B cell (primary cell): Measurements from ENCODE around the gene FBXW9. TPM values are rescaled to one million over a fixed set of nuclear protein-coding genes. Genes with fewer than 3 reads are reported as not detected.
A peak's percentile ranks its signal among the peaks of the same experiment; 100 is the strongest.

Source experiments
- ATAC-seq: fragments of 200-7000 bp; cut with Tn5 transposase; one replicate; pipeline ENCODE4 v1.10.0; 2021; ENCODE audit warnings: low read depth, mild to moderate bottlenecking, moderate number of reproducible peaks, moderate library complexity
- CTCF ChIA-PET: fragments of 350-600 bp; sonication (Branson Sonifier 250); formaldehyde crosslinking; loops from one replicate; lab custom pipeline; 2021; ENCODE audit warnings: antibody characterized with exemption, inconsistent platforms; lab: Charles Lee
- POLR2A ChIA-PET: fragments of 350-600 bp; sonication (Branson Sonifier 250); formaldehyde crosslinking; loops from one replicate; lab custom pipeline; 2021; ENCODE audit warnings: antibody characterized with exemption; lab: Charles Lee
- DNase-seq: peaks from one replicate; pipeline ENCODE4 v3.0.0; 2013
- H2AFZ ChIP-seq: 2 replicates; pipeline ENCODE4 v1.6.1; 2012; ENCODE audit warnings: mild to moderate bottlenecking, low read depth, low read length; ENCODE audit not compliant: insufficient read depth, poor library complexity, severe bottlenecking
- H3K27ac ChIP-seq, 2 donors: 1 replicate in 1 of 2; 2 replicates in 1 of 2; pipeline ENCODE4 v1.5.1; 2012 to 2013; ENCODE audit warnings: low read length in 2 of 2, mild to moderate bottlenecking in 2 of 2, moderate library complexity in 1 of 2
- H3K27me3 ChIP-seq, 4 experiments: fragments of 200-600 bp in 1 of 4; sonication (generic) in 1 of 4; replicated peaks in 1 of 4; 1 replicate in 2 of 4; 2 replicates in 2 of 4; pipeline versions ENCODE4 v1.6.1 to v1.7.0; 2013 to 2016; ENCODE audit warnings: low read length in 3 of 4, mild to moderate bottlenecking in 2 of 4, mixed read lengths in 1 of 4, moderate library complexity in 1 of 4; ENCODE audit not compliant: insufficient read depth in 4 of 4, control insufficient read depth in 3 of 4; ENCODE audit errors: control extremely low read depth in 1 of 4
- H3K36me3 ChIP-seq, 2 experiments: replicated peaks in 1 of 2; 1 replicate in 1 of 2; 2 replicates in 1 of 2; pipeline versions ENCODE4 v1.6.1 to v1.7.1; 2013; ENCODE audit warnings: low read length in 1 of 2; ENCODE audit not compliant: insufficient read depth in 2 of 2, control insufficient read depth in 1 of 2; ENCODE audit errors: control extremely low read depth in 1 of 2, extremely low read depth in 1 of 2
- H3K4me1 ChIP-seq, 2 donors: fragments of 200-600 bp in 1 of 2; sonication (generic) in 1 of 2; 1 replicate in 1 of 2; 2 replicates in 1 of 2; pipeline versions ENCODE4 v1.5.1 to v1.6.1; 2013 to 2017; ENCODE audit warnings: low read length in 2 of 2; ENCODE audit not compliant: control insufficient read depth in 2 of 2, insufficient read depth in 2 of 2
- H3K4me2 ChIP-seq: replicated peaks from 2 replicates; pipeline ENCODE3; 2012; ENCODE audit warnings: mild to moderate bottlenecking, low read depth, low read length; ENCODE audit not compliant: poor library complexity, severe bottlenecking
- H3K4me3 ChIP-seq, 5 experiments: fragments of 200-600 bp in 1 of 5; sonication (generic) in 1 of 5; 1 replicate in 3 of 5; 2 replicates in 2 of 5; pipeline versions ENCODE4 v1.5.1 to v1.7.0; 2011 to 2016; ENCODE audit warnings: low read length in 4 of 5, mild to moderate bottlenecking in 4 of 5, low read depth in 2 of 5, control low read depth in 1 of 5, moderate library complexity in 1 of 5; ENCODE audit not compliant: insufficient read depth in 1 of 5; ENCODE audit errors: control extremely low read depth in 1 of 5, extremely low read depth in 1 of 5
- H3K79me2 ChIP-seq: fragments of 200-600 bp; sonication (generic); one replicate; pipeline ENCODE4 v1.6.0; 2016; ENCODE audit warnings: low read length; ENCODE audit not compliant: control insufficient read depth, insufficient read depth
- H3K9ac ChIP-seq: fragments of 200-600 bp; sonication (generic); 2 replicates; pipeline ENCODE4 v1.6.1; 2017; ENCODE audit warnings: mild to moderate bottlenecking, low read length, moderate library complexity
- H3K9me3 ChIP-seq, 3 donors: one replicate each; pipeline versions ENCODE4 v1.6.1 to v1.7.1; 2013; ENCODE audit warnings: low read length in 2 of 3; ENCODE audit not compliant: control insufficient read depth in 2 of 3, insufficient read depth in 1 of 3; ENCODE audit errors: control extremely low read depth in 1 of 3
- H4K20me1 ChIP-seq: 2 replicates; pipeline ENCODE4 v1.6.0; 2012; ENCODE audit warnings: mild to moderate bottlenecking, low read length; ENCODE audit not compliant: insufficient read depth, control insufficient read depth, poor library complexity, severe bottlenecking
- H3K27ac Mint-ChIP-seq: one replicate; pipeline ENCODE4 v1.8.0; 2021; ENCODE audit warnings: mixed read lengths
- H3K27me3 Mint-ChIP-seq: one replicate; pipeline ENCODE4 v1.8.0; 2021; ENCODE audit warnings: mixed read lengths
- H3K4me1 Mint-ChIP-seq: one replicate; pipeline ENCODE4 v1.8.0; 2021; ENCODE audit warnings: mixed read lengths
- H3K4me3 Mint-ChIP-seq: one replicate; pipeline ENCODE4 v1.8.0; 2021; ENCODE audit warnings: mixed read lengths
- H3K9me3 Mint-ChIP-seq: one replicate; pipeline ENCODE4 v1.8.0; 2022; ENCODE audit warnings: mixed read lengths; ENCODE audit not compliant: insufficient read depth
- CTCF ChIP-seq: fragments of 200-600 bp; IDR thresholded peaks from one replicate; pipeline ENCODE4 v1.8.0; 2022; ENCODE audit warnings: antibody characterized with exemption, mild to moderate bottlenecking
- EZH2 ChIP-seq: IDR thresholded peaks from 2 replicates; pipeline ENCODE4 v1.6.1; 2012; ENCODE audit warnings: borderline replicate concordance, low read depth, mild to moderate bottlenecking, moderate library complexity, low read length; ENCODE audit not compliant: insufficient read depth, poor library complexity, severe bottlenecking
- whole genome bisulfite sequencing: methylation state at CpG from one replicate; pipeline ENCODE4 v1.1.5; 2013; ENCODE audit warnings: missing lambda C conversion rate; ENCODE audit not compliant: insufficient coverage; 5-methylcytosine and 5-hydroxymethylcytosine counted together
- intact Hi-C: fragments of 100-400 bp; cut with micrococcal nuclease; formaldehyde crosslinking; loops from one replicate; pipeline ENCODE4 v1.10.0; 2022
- polyA plus RNA-seq: library from polyadenylated mRNA; depleted of rRNA; stranded (reverse); fragments of >200 nt; gene quantifications from 2 replicates; pipeline ENCODE4 v1.2.3, GENCODE V29; 2012
- total RNA-seq, 2 donors: library from RNA; stranded (reverse); fragments of 120-200 nt in 1 of 2; gene quantifications; 1 replicate in 1 of 2; 2 replicates in 1 of 2; pipeline versions ENCODE4 v1.2.3 to v1.2.4, GENCODE V29; 2013 to 2022

The FBXW9 gene
- total and polyA plus RNA-seq, 2 donors (not counting 1 experiment from before 2014, with no cell fraction given), result 4.7 TPM

GRCh38 chr19:12731337-12731736 lies 34.9 kb upstream of the FBXW9 start:
- peaks cover 57% of the 10 kb centered on the region for H4K20me1 ChIP-seq
- 97% methylated on average over 24 of the region's 24 CpGs for WGBS
- no peak overlapping the region for H3K27ac ChIP-seq
- intact Hi-C loops, result loop anchor here (5.0 kb wide), 2 partner anchors 61 to 1016 kb away; partner anchors contain the start of gene JUNB
- no peak for TF ChIP-seq EZH2
- no peak for TF ChIP-seq CTCF
- Mint-ChIP-seq H3K9me3 (no peaks in the 10 kb centered on the region), H3K27ac (peak overlapping the region; percentile 32), H3K4me1 (peaks cover 55% of the 10 kb centered on the region), H3K27me3 (no peaks in the 10 kb centered on the region), H3K4me3 (peak overlapping the region; percentile 5)
- ChIA-PET POLR2A (interaction anchor here (4.4 kb wide), 1 partner anchor 9 kb away, joined by 29 read pairs; the partner anchor contains the start of gene TNPO2), CTCF (interaction anchor here (0.6 to 3.5 kb wide), 7 partner anchors 14 to 150 kb away, joined by 3 to 20 read pairs (median 4); partner anchors contain the start of gene DNASE2)
- no peak overlapping the region for H3K4me3 ChIP-seq
- ATAC-seq (no peak), DNase-seq (no peak)
- H2AFZ ChIP-seq, result no peak overlapping the region
- peaks cover 2 to 36% of the 10 kb centered on the region in 2 experiments for H3K36me3 ChIP-seq
- no peaks in the 10 kb centered on the region for H3K27me3 ChIP-seq
- H3K79me2 ChIP-seq, result peaks cover 82% of the 10 kb centered on the region
- H3K4me2 ChIP-seq, result peak overlapping the region; percentile 22
- H3K9ac ChIP-seq, result no peak overlapping the region
- peaks cover 49 to 70% of the 10 kb centered on the region in 2 donors for H3K4me1 ChIP-seq
- H3K9me3 ChIP-seq, result no peaks in the 10 kb centered on the region

GRCh38 chr19:12730064-12730463 lies 33.6 kb upstream of the FBXW9 start:
- ATAC-seq, result no peak
- H3K36me3 ChIP-seq, result peaks cover 2 to 36% of the 10 kb centered on the region in 2 experiments
- H3K27me3 Mint-ChIP-seq, result no peaks in the 10 kb centered on the region

More at GRCh38 chr19:12730064-12730463, 33.6 kb upstream of the FBXW9 start:
- intact Hi-C loops, result loop anchor here (5.0 kb wide), 2 partner anchors 62 to 1017 kb away; partner anchors contain the start of gene JUNB
- H3K27me3 ChIP-seq, result no peaks in the 10 kb centered on the region
- H3K79me2 ChIP-seq, result peaks cover 77% of the 10 kb centered on the region
- H3K9ac ChIP-seq, result peak overlapping the region; percentile 13
- peak overlapping the region; percentile 48 to 76 for H3K27ac ChIP-seq
- peak overlapping the region; percentile 83 for H3K4me3 Mint-ChIP-seq
- peak; percentile 59 for DNase-seq
- 40% methylated on average over 1 of the region's 3 CpGs for WGBS
- TF ChIP-seq CTCF (no peak), EZH2 (no peak)
- no peak overlapping the region for H2AFZ ChIP-seq
- peaks cover 55% of the 10 kb centered on the region for H3K4me1 Mint-ChIP-seq
- H3K27ac Mint-ChIP-seq, result peak overlapping the region; percentile 95
- no peaks in the 10 kb centered on the region for H3K9me3 Mint-ChIP-seq
- peak overlapping the region in 1 of 5 experiments; percentile 27 for H3K4me3 ChIP-seq
- peaks cover 47 to 67% of the 10 kb centered on the region in 2 donors for H3K4me1 ChIP-seq
- H3K9me3 ChIP-seq, result no peaks in the 10 kb centered on the region
- CTCF ChIA-PET, result interaction anchor here (0.8 to 2.0 kb wide), 8 partner anchors 12 to 152 kb away, joined by 3 to 6 read pairs (median 4); partner anchors contain the start of gene DNASE2
- H3K4me2 ChIP-seq, result peak overlapping the region; percentile 66
- peaks cover 57% of the 10 kb centered on the region for H4K20me1 ChIP-seq
- POLR2A ChIA-PET, result interaction anchor here (0.7 to 1.0 kb wide), 5 partner anchors 8 to 1894 kb away, joined by 3 to 8 read pairs (median 4); partner anchors contain the start of gene TMED1
